PFSK-1 (cell line): ENCODE results near the gene SMIM1.

Source experiments
- FOXP2 ChIP-seq: optimal IDR thresholded peaks from 2 replicates; pipeline ENCODE3; 2011; ENCODE audit warnings: borderline replicate concordance, control low read depth, inconsistent platforms; ENCODE audit not compliant: insufficient read depth; ENCODE audit errors: extremely low read length, extremely low read depth
- POLR2AphosphoS5 ChIP-seq: IDR thresholded peaks from 2 replicates; pipeline ENCODE4 v1.6.1; 2012; ENCODE audit warnings: low read depth, mild to moderate bottlenecking, control low read depth, low read length, moderate library complexity
- REST ChIP-seq, 2 experiments: IDR thresholded peaks; 2 replicates each; pipeline versions ENCODE4 v1.6.1 to v1.8.0; 2011 to 2012; ENCODE audit warnings: low read depth in 2 of 2, low read length in 2 of 2, control low read depth in 1 of 2, inconsistent platforms in 1 of 2, mild to moderate bottlenecking in 1 of 2, moderate library complexity in 1 of 2; ENCODE audit not compliant: insufficient read depth in 1 of 2
- SIN3A ChIP-seq: IDR thresholded peaks from 2 replicates; pipeline ENCODE4 v1.6.1; 2012; ENCODE audit warnings: mild to moderate bottlenecking, low read length, moderate library complexity, borderline replicate concordance; ENCODE audit not compliant: insufficient read depth
- TAF1 ChIP-seq: IDR thresholded peaks from 2 replicates; pipeline ENCODE4 v1.6.1; 2012; ENCODE audit warnings: low read length, control low read depth, borderline replicate concordance; ENCODE audit not compliant: insufficient read depth

Gene SMIM1

GRCh38 chr1:3735688-3736087 lies 36.9 kb upstream of the SMIM1 start:
- no peak for TF ChIP-seq SIN3A
- TF ChIP-seq FOXP2, result no peak

GRCh38 chr1:3736131-3736561 lies 36.4 kb upstream of the SMIM1 start:
- no peak for TF ChIP-seq TAF1
- no peak for TF ChIP-seq FOXP2
- no peak for TF ChIP-seq POLR2AphosphoS5
- TF ChIP-seq REST (IDR thresholded peaks at IDR 0.05; ENCODE audit: insufficient read depth in 1 of 2, low read depth in 2 of 2, low read length in 2 of 2), result no peak
- TF ChIP-seq SIN3A, result no peak

- TF ChIP-seq POLR2AphosphoS5 (no peak), REST (IDR thresholded peaks at IDR 0.05; ENCODE audit: insufficient read depth in 1 of 2, low read depth in 2 of 2, low read length in 2 of 2) (no peak), FOXP2 (no peak), SIN3A (no peak), TAF1 (no peak)
Observed at GRCh38 chr1:3736708-3737107, 35.8 kb upstream of the SMIM1 start.

- TF ChIP-seq FOXP2 (no peak), REST (IDR thresholded peaks at IDR 0.05; ENCODE audit: insufficient read depth in 1 of 2, low read depth in 2 of 2, low read length in 2 of 2) (no peak), SIN3A (no peak), TAF1 (no peak)
Observed at GRCh38 chr1:3738943-3739342, 33.6 kb upstream of the SMIM1 start.

- no peak for TF ChIP-seq TAF1
- TF ChIP-seq REST (IDR thresholded peaks at IDR 0.05; ENCODE audit: insufficient read depth in 1 of 2, low read depth in 2 of 2, low read length in 2 of 2), result no peak
- no peak for TF ChIP-seq POLR2AphosphoS5
- TF ChIP-seq FOXP2, result no peak
- TF ChIP-seq SIN3A, result no peak
Observed at GRCh38 chr1:3740042-3740441, 32.5 kb upstream of the SMIM1 start.

- TF ChIP-seq SIN3A (no peak), FOXP2 (no peak), POLR2AphosphoS5 (no peak), REST (IDR thresholded peaks at IDR 0.05; ENCODE audit: insufficient read depth in 1 of 2, low read depth in 2 of 2, low read length in 2 of 2) (no peak), TAF1 (no peak)
Observed at GRCh38 chr1:3740752-3741151, 31.8 kb upstream of the SMIM1 start.
